HCT116 (cell line): ENCODE measurements around the gene EMX1. TPM values are rescaled to one million over a fixed set of nuclear protein-coding genes. Genes with fewer than 3 reads are reported as not detected.

Source experiments
- ATAC-seq: fragments of 200-7000 bp; cut with Tn5 transposase; 2 replicates; pipeline ENCODE4 v1.9.1; 2020; ENCODE audit warnings: mild to moderate bottlenecking, moderate library complexity
- BruUV-seq: library from RNA; stranded (reverse); fragments of 400-500 nt; replicated peaks from 2 replicates; lab custom pipeline; 2021; lab: Mats Ljungman, UMichigan
- CTCF ChIA-PET: fragments of 300-600 bp; sonication (Branson Sonifier 250); formaldehyde crosslinking; loops from one replicate; lab custom pipeline; 2021; ENCODE audit warnings: antibody characterized with exemption; lab: Charles Lee
- POLR2A ChIA-PET: fragments of 300-600, 350-600 bp; sonication (Branson Sonifier 250); formaldehyde crosslinking; loops from one replicate; lab custom pipeline; 2021; ENCODE audit warnings: antibody characterized with exemption; lab: Charles Lee
- RAD21 ChIA-PET, 2 experiments: fragments of 300-600 bp; sonication (Branson Sonifier 250); formaldehyde crosslinking; loops; one replicate each; lab custom pipeline; 2023; ENCODE audit warnings: low total read pairs in 2 of 2; ENCODE audit not compliant: uncharacterized antibody in 2 of 2, unreplicated experiment in 2 of 2, low non-redundant PET in 1 of 2; lab: Charles Lee
- DNase-seq: peaks from one replicate; pipeline ENCODE4 v3.0.0-alpha.2; 2010; ENCODE audit warnings: low read depth, low spot score
- H2AFZ ChIP-seq: fragments of 200-600 bp; shearing (Covaris generic), sonication (generic); 2 replicates; pipeline ENCODE4 v1.6.1; 2017; ENCODE audit warnings: low read depth, mixed run types, mixed read lengths, antibody characterized with exemption, low read length; ENCODE audit not compliant: poor library complexity, severe bottlenecking
- H3K27ac ChIP-seq: 2 replicates; pipeline ENCODE4 v1.5.1; 2012; ENCODE audit warnings: low read depth, low read length
- H3K27me3 ChIP-seq: fragments of 200-600 bp; sonication (generic); 2 replicates; pipeline ENCODE4 v1.6.1; 2016; ENCODE audit warnings: mixed run types, low read length, mixed read lengths; ENCODE audit not compliant: insufficient read depth
- H3K36me3 ChIP-seq, 2 experiments: fragments of 200-500 bp in 1 of 2; fragments of 200-600 bp in 1 of 2; sonication (Bioruptor generic) in 1 of 2; sonication (generic) in 1 of 2; 2 replicates each; pipeline versions ENCODE4 v1.5.1 to v1.6.1; 2014 to 2016; ENCODE audit warnings: low read length in 2 of 2, inconsistent platforms in 1 of 2, mixed read lengths in 1 of 2, mixed run types in 1 of 2; ENCODE audit not compliant: insufficient read depth in 2 of 2, control insufficient read depth in 1 of 2
- H3K4me1 ChIP-seq, 2 experiments: fragments of 200-600 bp in 1 of 2; sonication (generic) in 1 of 2; 2 replicates each; pipeline versions ENCODE4 v1.5.1 to v1.6.1; 2012 to 2017; ENCODE audit warnings: low read length in 2 of 2, inconsistent platforms in 1 of 2, mild to moderate bottlenecking in 1 of 2, mixed read lengths in 1 of 2, mixed run types in 1 of 2, moderate library complexity in 1 of 2; ENCODE audit not compliant: insufficient read depth in 2 of 2, control insufficient read depth in 1 of 2
- H3K4me2 ChIP-seq: fragments of 200-600 bp; sonication (generic); 2 replicates; pipeline ENCODE4 v1.6.1; 2017; ENCODE audit warnings: mixed run types, low read length, mixed read lengths
- H3K4me3 ChIP-seq, 2 experiments: fragments of 200-600 bp in 1 of 2; sonication (generic) in 1 of 2; replicated peaks in 1 of 2; 2 replicates each; pipeline ENCODE4 v1.5.1; 2011 to 2016; ENCODE audit warnings: low read length in 2 of 2, control low read depth in 1 of 2, low read depth in 1 of 2, mild to moderate bottlenecking in 1 of 2, mixed read lengths in 1 of 2, mixed run types in 1 of 2
- H3K79me2 ChIP-seq: fragments of 200-600 bp; sonication (generic); 2 replicates; pipeline ENCODE4 v1.6.1; 2017; ENCODE audit warnings: mild to moderate bottlenecking, mixed run types, low read length, moderate library complexity, mixed read lengths; ENCODE audit not compliant: insufficient read depth
- H3K9ac ChIP-seq: fragments of 200-600 bp; sonication (generic); 2 replicates; pipeline ENCODE4 v1.6.1; 2016; ENCODE audit warnings: low read length, mixed read lengths
- H3K9me2 ChIP-seq: fragments of 200-600 bp; sonication (generic), shearing (Covaris generic); 2 replicates; pipeline ENCODE4 v1.6.1; 2017; ENCODE audit warnings: mixed run types, mild to moderate bottlenecking, moderate library complexity; ENCODE audit not compliant: insufficient read depth
- H3K9me3 ChIP-seq, 2 experiments: fragments of 200-500 bp in 1 of 2; fragments of 200-600 bp in 1 of 2; sonication (Bioruptor generic) in 1 of 2; sonication (generic) in 1 of 2; 2 replicates each; pipeline ENCODE4 v1.6.1; 2014 to 2017; ENCODE audit warnings: low read length in 2 of 2, mixed read lengths in 2 of 2, inconsistent platforms in 1 of 2, low read depth in 1 of 2, mild to moderate bottlenecking in 1 of 2, mixed run types in 1 of 2, moderate library complexity in 1 of 2; ENCODE audit not compliant: control insufficient read depth in 1 of 2, insufficient read depth in 1 of 2
- H4K20me1 ChIP-seq: fragments of 200-600 bp; sonication (generic), shearing (Covaris generic); 2 replicates; pipeline ENCODE4 v1.6.1; 2017; ENCODE audit warnings: mixed run types, mild to moderate bottlenecking, moderate library complexity; ENCODE audit not compliant: insufficient read depth
- ATF3 ChIP-seq: IDR thresholded peaks from 2 replicates; pipeline ENCODE4 v1.6.1; 2012
- CTCF ChIP-seq, 3 experiments: fragments of 200-600 bp in 1 of 3; sonication (generic) in 1 of 3; IDR thresholded peaks in 2 of 3; conservative IDR thresholded peaks in 1 of 3; 2 replicates each; pipeline ENCODE4 v1.5.1; 2012 to 2017; ENCODE audit warnings: low read depth in 2 of 3, low read length in 2 of 3, antibody characterized with exemption in 1 of 3, borderline replicate concordance in 1 of 3, control low read depth in 1 of 3, mild to moderate bottlenecking in 1 of 3, mixed read lengths in 1 of 3, mixed run types in 1 of 3, moderate library complexity in 1 of 3; ENCODE audit not compliant: insufficient read depth in 1 of 3
- ELF1 ChIP-seq: IDR thresholded peaks from 2 replicates; pipeline ENCODE4 v1.6.1; 2012; ENCODE audit warnings: low read depth, borderline replicate concordance
- SP1 ChIP-seq: IDR thresholded peaks from 2 replicates; pipeline ENCODE4 v1.6.1; 2012; ENCODE audit warnings: low read depth
- TCF7L2 ChIP-seq: IDR thresholded peaks from 2 replicates; pipeline ENCODE4 v1.7.0; 2011; ENCODE audit warnings: borderline replicate concordance, inconsistent platforms; ENCODE audit not compliant: insufficient read depth, insufficient read length; ENCODE audit errors: extremely low read depth
- intact Hi-C: fragments of 100-400 bp; cut with micrococcal nuclease; formaldehyde crosslinking; loops from 2 replicates; pipeline ENCODE4 v1.10.0; 2022
- total RNA-seq: library from RNA; stranded (reverse); gene quantifications from one replicate; pipeline ENCODE4 v1.2.1, GENCODE V29; 2021; ENCODE audit not compliant: unreplicated experiment
- TF ChIP-seq, protein P1 (sequence below): IDR thresholded peaks from 2 replicates; pipeline ENCODE4 v1.6.1; 2012

The EMX1 gene
- total RNA-seq, 1 experiment from 2014 or later = 3.1 TPM

GRCh38 chr2:72982781-72983499, 65.6 kb downstream of the EMX1 start:
- ChIA-PET POLR2A (no interaction called here), CTCF (interaction anchor here (1.2 kb wide), 1 partner anchor 9 kb away, joined by 4 read pairs; no protein-coding TSS in a partner anchor), RAD21 (no interaction called here)
- BruUV-seq = no TSS peak
- Histone ChIP-seq H3K9me2 (no peaks in the 10 kb centered on the region), H3K27me3 (no peaks in the 10 kb centered on the region), H4K20me1 (no peaks in the 10 kb centered on the region), H3K9ac (no peak overlapping the region), H3K4me1 (peaks cover 31% of the 10 kb centered on the region in 2 experiments), H3K4me3 (no peak overlapping the region), H3K9me3 (no peaks in the 10 kb centered on the region), H3K36me3 (no peaks in the 10 kb centered on the region), H3K4me2 (no peak overlapping the region), H2AFZ (no peak overlapping the region), H3K27ac (no peak overlapping the region), H3K79me2 (no peaks in the 10 kb centered on the region)
- ATAC-seq (no peak), DNase-seq (no peak)
- intact Hi-C loops = no loop called here
- no peak for TF ChIP-seq TCF7L2
- TF ChIP-seq, protein P1, sequence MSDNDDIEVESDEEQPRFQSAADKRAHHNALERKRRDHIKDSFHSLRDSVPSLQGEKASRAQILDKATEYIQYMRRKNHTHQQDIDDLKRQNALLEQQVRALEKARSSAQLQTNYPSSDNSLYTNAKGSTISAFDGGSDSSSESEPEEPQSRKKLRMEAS = no peak
- no peak for TF ChIP-seq SP1
- no peak for TF ChIP-seq ATF3
- no peak for TF ChIP-seq ELF1
- no peak for TF ChIP-seq CTCF (IDR thresholded peaks at IDR 0.05 in 2 of 3, conservative IDR thresholded peaks at IDR 0.05 in 1 of 3; ENCODE audit: borderline replicate concordance in 1 of 3, insufficient read depth in 1 of 3, low read depth in 2 of 3, low read length in 2 of 3)
